ENCODE data around the gene NSF.

- TF ChIP-seq CTCF (IDR thresholded peaks at IDR 0.05; ENCODE audit: insufficient read depth, low read length) (no peak), POLR2AphosphoS5 (IDR thresholded peaks at IDR 0.05; ENCODE audit: low read depth) (no peak)
Observed at GRCh38 chr17:46789610-46790009, 199.1 kb downstream of the NSF start.

Measured in HL-60 (cell line).